ENCODE data around the gene SLC25A33.
"Not testable (repeated sequence)": the region's sequence is repeated elsewhere in the genome, so short reads cannot be mapped to it uniquely, and the experiment has no call there.

SLC25A33 gene, protein sequence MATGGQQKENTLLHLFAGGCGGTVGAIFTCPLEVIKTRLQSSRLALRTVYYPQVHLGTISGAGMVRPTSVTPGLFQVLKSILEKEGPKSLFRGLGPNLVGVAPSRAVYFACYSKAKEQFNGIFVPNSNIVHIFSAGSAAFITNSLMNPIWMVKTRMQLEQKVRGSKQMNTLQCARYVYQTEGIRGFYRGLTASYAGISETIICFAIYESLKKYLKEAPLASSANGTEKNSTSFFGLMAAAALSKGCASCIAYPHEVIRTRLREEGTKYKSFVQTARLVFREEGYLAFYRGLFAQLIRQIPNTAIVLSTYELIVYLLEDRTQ

DNA sequence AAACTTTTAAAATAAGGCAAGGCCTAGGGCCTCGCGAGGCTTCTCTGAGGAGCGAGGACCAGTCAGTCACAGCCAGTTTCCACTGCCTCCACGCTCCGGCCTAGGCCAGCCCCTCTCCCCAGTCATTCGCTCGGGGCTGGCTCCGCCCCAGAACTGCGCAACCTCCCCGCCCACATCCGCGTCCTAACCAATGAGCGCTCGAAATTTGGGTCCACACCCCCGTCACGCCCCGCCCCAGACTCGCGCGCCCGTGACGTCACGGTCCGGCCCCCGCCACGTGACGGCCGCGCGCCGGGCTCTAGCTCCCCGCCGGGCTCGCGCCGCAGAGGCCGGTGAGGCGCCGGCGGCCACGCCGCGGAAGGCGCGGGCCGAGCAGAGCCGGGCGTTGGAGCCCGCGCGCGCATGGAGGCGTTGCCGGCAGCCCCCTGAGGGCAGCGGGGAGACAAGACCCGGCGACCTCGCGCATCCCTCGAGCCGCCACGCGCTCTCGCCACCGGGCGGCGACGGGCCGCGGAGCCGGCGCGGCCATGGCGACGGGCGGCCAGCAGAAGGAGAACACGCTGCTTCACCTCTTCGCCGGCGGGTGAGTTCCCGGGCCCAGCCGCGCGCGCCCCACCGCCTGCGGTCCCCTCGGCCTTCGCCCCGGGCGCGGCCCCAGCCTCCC is at the start of gene SLC25A33:
SLC25A33 (plus strand) TSS at position 301 of the 664 bp plus-strand sequence; CDS start at position 528, 227 bp downstream.
- peak; percentile 89 for DNase-seq (ENCODE audit: low read depth)

DNA sequence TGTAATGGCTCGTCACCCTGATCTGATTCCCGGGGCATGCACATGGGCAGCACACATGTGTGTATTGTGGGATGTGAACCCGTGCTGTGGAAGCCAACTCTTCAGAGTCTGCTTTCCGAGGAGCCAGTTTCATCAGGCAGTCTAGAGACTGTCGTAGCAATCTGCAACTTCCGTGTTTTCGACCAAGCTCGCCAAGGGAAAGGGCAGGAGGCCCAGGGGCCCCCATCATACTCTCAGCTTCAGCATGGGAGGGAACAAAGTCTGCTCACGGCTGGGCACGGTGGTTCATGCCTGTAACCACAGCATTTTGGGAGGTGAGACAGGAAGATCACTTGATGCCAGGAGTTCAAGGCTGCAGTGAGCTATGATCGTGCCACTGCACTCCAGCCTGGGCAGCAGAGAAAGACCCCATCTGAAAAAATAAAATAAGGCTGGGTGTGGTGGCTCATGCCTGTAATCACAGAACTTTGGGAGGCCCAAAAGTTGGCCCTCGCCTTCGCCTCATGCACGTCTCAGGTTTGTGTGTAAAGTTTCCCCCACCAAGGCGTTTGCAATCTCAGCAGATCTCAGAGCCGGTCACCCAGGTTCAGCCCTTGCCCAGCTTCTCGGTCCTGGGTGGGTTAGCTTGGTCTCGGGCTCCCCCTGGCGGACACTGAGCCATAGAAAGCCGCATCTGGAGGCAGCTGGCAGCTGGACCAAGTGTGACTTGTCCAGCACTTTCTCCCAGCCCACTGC is 48.5 kb upstream of the SLC25A33 start:
- DNase-seq (ENCODE audit: low read depth), result peak; percentile 47

DNA sequence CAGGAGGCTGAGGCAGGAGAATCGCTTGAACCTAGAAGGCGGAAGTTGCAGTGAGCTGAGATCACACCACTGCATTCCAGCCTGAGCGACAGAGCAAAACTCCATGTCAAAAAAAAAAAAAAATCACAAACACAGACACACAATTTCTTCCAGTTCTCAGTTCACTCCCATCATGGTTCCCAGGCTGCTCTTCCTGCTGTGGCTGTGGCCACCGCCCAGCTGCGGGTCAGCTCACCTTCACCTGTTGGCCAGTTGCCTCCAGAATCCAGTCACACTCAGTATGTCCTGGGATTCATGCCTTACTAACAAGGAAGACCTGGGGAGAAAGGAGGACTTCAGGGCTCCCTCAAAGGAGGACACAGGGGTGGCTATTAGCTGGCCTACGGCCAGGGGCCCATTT is 45.9 kb upstream of the SLC25A33 start:
- no peak for DNase-seq (ENCODE audit: low read depth)

DNA sequence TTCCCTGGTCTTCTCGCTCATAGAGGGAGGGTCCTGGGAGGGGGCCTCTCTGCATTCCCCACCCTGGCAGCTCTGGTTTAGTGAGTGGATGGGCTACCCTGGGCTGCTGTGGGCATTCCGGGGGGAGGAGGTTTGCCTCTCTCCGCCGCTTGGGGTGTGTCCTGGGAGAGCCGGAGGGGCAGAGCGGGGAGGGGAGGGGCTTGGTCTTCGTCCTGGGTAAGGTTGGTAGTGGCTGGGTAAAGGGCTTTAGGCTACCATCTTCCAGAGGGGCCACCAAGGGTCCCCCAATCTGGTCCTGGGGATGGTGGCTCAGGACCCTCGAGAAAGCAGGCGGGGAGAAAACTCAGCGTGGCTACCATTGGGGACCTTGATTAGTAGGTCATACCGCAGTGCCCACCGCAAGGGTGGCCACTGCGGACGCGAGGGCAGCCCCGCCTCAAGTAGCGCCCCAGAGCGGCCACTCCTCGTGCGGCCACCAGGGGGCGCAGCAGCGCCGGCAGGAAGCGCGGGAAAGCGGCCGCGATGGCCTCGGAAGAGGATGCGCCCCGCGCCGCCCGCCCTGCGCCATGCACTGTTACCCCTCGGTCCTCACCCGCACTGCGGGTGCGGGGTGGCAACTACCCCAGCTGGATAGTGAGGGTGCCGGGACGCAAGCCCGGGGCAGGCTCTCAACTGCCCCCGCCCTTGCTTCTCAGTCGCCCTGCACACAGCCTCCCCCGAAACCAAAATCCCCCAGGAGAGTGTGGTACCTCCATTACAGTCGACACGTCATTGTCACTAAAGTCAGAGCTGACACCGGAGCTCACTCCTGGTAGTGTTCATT is 44.1 kb upstream of the SLC25A33 start:
- DNase-seq (ENCODE audit: low read depth), result peak; percentile 25

DNA sequence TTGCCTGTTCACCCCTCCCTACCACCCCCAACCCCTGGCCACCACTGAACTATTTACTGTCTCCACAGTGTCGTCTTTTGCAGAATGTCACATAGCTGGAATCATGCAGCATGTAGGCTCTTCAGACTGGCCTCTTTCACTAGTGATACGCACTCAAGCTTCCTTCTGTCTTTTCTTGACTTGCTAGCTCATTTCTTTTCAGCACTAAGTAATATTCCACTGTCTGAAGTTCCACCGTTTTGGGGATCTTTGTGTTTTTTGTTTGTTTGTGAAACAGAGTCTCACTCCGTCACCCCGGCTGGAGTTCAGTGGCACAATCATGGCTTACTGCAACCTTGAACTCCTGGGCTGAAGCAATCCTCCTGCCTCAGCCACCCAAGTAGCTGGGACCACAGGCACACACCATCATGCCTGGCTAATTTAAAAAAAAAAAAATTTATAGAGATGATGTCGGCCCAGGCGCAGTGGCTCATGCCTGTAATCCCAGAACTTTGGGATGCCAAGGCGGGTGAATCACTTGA is 43.4 kb upstream of the SLC25A33 start:
- DNase-seq (ENCODE audit: low read depth), result no peak

DNA sequence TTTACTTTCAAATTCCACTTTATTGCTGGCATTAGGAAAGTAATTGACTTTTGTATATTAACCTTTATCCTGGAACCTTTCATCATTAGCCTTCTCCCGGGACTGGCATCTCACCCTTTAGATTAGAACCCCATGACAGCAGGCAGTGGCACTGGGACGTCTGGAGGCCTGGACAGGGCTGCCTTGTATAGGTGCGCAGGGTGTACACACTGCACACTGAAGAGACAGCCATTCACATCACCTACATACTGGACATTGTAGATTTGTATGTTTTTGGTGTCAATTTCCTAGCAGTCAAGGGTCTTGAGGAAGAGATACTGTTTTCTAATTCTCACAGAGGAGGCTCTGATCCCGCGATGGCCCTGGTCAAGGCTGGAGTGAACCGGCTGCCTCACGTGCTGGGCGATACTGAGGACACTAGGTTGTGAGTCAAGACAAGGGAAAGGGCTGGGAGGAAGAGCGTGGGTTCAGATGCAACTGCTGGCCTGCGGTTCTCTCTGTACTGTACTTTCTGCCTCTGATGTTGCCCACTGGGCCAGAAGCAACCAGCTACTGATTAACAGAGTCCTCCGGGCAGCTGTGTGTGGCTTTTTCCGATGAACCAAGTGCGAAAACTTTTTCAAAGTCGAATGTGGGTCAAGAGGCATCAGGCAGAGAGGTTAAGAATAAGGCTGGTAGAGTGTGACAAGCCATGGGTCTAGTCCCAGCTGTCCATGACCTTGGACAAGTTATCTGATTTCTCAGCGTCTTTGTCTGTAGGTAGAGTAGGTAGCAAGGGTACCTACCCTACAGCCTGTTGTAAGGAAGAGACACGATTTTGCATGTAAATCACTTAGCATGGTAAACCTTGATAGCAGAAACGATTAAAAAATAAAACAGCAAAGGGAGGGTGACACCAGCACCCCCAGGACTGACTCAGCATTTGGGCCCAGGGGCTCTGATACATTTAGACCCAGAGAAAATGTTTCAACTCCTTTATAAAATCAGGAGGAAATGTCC is 38.2 kb upstream of the SLC25A33 start:
- DNase-seq (ENCODE audit: low read depth), result no peak

DNA sequence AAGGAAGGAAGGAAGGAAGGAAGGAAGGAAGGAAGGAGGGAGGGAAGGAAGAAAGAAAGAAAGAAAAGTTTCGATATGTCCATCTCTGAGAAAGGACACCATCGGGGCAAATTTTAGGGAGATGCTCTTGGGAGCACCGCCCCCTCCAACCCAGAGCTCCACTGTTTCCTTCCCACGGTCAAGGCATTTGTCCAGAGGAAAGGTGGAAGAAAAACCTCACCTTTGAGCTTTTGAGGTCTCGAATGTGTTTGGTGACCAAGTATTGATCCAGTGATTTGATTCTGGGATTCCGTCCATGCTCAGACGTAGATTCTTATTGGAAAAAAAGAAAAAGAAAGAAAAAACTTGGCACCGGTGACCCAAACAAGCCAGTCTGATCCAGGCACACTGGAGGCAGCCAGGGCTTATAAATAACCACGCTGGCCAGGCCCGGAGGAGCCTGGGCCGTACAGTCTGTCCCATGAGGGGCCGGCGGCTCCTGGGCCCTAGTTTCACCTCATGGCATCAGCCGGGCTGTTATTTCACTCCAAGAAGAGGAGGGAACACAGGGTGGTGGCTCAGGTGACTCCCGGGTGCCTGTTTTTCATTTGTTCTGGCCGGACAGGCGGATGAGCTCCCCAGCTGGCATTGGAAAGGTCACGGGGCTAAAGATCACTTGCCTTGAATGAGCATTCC is 36.1 kb upstream of the SLC25A33 start:
- no peak for DNase-seq (ENCODE audit: low read depth)

DNA sequence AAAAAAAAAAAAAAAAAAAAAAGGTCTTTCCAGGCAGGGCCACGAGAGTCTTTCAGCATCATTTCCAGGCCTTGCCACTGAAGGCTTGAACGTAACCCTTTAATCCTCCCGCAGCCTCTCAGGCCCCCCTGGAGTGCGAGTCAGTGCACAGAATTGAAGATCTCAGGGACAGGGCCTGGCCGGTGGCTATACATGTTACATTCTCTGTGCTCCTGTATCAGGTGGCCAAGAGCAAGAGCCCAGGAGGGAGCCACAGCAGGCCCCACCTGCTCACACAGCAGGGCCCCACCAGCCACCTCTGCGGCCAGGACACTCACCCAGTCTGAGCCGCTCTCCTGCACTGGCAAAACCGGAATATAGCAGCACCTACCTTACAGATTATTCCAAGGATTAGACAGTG is 34.1 kb upstream of the SLC25A33 start:
- no peak for DNase-seq (ENCODE audit: low read depth)

DNA sequence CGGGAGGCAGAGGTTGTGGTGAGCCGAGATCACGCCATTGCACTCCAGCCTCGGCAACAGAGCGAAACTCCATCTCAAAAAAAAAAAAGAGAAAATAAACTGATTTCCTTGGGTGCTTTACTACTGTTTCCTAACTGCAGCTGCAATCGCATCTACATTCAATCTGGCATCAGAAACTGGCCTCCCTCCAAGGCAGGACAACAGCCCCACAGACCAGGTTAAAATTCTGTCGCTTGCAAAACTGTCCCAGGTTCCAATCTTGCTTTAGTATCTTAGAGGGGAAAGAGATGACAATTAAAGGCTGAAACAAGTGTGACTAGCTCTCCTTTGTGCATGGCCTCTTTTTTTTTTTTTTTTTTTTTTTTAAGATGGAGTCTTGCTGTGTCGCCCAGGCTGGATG is 32.4 kb upstream of the SLC25A33 start:
- no peak for DNase-seq (ENCODE audit: low read depth)

DNA sequence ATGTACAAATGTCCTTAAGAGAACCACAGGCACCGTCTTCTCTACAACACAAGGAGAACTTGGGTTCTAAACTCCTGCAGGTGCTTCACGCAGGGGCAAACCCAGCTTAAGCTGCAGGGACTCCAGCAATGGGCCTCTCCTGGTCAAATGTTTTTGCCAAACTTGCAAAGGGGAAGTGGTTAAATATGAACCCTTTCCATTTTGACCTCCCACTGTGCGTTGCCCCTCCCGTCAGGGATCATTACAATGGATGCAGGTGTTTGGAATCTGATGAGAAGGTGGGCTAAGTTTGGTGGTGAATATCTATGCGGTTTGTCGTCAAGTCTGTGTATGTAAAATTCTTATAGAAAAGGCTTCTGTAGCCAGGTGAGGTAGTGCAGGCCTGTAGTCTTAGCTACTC is 29.1 kb upstream of the SLC25A33 start:
- no peak for DNase-seq (ENCODE audit: low read depth)

DNA sequence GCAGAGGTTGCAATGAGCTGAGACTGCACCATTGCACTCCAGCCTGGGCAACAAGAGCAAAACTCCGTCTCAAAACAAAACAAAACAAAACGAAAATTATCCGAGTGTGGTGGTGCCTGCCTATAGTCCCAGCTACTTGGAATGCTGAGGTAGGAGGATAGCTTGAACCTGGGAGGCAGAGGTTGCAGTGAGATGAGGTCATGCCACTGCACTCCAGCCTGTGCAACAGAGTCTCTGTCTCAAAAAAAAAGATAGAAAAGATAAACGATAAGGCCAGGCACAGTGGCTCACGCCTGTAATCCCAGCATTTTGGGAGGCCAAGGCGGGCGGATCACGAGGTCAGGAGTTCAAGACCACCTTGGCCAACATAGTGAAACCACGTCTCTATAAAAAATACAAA is 23.7 kb upstream of the SLC25A33 start:
- not testable (repeated sequence) for DNase-seq (ENCODE audit: low read depth)

DNA sequence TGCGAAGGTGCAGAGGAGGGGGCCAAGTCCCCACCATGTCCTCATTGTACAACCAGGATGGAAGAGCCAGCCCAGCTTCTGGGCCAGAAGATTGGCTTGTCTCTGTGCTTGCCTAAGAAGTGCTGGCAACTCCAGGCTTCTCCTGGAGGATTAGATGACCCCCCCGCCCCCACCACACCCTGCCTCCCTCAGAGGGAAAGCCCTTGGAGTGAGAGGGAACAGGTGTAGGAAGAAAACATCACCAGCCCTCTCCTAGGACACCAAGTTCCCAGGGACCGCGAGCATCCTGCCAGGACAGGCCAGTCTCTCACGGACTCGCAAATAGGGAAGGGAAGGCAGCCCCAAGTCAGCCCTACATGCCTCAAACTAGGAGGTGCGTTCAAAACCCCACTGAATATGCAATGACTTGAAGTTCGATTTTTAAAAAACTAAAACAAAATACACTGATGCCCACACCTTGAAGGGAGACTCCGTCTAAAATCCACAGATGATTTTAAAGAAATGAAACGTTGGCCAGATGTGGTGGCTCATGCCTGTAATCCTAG is 20.7 kb upstream of the SLC25A33 start:
- no peak for DNase-seq (ENCODE audit: low read depth)

DNA sequence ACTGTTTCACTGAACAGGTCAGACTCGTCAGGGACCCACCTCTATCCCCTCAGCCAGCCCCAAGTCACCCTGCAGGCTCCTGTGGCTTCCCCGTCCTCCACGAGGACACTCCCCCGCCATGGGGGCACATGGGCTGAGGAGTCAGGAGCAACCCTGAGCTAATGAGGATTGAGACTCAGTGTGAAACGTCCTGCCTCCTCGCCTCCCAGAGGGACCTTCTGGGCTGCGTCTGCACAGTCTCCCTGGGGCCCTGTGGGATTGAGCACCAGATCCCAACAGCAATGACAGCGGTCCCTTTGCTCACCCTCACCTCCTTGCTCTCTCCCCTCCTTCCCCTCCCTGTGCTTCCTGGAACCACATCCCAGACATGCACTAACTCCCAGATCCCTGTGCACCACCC is 18.9 kb upstream of the SLC25A33 start:
- no peak for DNase-seq (ENCODE audit: low read depth)

DNA sequence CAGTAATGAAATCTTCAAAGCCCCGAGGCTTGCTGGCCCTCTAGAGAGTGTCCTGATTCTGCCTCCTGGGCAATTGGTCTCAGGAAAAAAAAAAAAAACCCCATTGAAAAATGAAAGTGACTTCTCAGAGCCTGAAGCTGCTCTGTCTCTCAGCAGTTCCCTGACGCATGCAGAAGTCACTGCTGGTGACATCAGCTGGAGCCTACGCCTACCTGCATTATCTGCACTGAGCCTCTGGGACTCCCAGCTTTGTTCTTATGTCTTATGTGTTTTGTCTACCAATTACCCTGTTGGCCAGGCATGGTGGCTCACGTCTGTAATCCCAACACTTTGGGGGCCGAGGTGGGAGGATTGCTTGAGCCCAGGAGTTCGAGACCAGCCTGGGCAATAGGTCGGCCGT is 10.1 kb upstream of the SLC25A33 start:
- DNase-seq (ENCODE audit: low read depth), result no peak

DNA sequence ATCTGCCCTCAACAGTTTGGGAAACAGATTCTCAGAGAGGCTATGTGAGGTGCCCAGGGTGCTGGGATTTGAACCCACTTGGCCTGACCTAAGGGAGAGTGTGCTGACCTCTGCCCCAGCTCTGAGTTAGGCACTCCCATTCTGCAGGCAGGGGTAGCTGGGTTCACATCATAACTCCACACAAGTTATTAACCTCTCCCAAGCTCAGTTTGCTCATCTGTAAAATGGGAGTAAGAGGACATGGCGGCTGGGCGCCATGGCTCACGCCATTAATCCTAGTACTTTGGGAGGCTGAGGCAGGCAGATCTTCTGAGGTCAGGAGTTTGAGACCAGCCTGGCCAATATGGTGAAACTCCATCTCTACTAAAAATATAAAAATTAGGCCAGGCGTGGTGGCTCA is 8.9 kb upstream of the SLC25A33 start:
- no peak for DNase-seq (ENCODE audit: low read depth)

DNA sequence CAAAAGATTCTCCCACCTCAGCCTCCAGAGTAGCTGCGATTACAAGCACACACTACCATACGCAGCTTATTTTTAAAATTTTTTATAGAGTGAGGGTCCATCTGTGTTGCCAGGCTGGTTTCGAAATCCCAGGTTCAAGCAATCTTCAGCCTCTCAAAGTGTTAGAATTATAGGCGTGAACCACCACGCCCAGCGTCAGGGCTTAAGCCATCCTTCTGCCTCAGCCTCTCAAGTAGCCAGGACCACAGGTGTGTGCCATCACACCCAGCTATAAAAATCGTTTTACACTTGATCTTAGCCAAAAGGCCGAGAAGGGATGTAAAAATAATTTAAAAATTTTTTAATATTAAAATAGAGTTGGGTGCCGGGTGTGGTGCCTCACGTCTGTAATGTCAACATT is 4.3 kb upstream of the SLC25A33 start:
- DNase-seq (ENCODE audit: low read depth), result no peak

DNA sequence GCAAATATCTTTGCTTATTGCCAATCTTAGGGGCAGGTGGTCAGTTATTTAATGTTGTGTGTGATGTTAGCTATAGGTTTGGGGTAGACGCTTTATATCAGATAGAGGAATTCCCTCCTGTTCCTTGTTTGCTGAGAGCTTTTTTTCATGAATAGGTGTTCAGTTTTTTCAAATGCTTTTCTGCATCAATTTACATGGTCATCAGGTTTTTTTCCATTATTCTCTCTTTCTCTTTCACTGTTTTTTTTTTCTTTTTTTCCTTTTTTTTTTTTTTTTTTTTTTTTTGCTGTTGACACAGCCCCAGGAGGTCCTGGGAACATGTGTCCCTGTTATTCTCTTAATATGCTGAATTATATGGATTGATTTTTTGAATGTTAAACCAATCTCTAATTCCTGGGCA is 3.0 kb upstream of the SLC25A33 start:
- no peak for DNase-seq (ENCODE audit: low read depth)

DNA sequence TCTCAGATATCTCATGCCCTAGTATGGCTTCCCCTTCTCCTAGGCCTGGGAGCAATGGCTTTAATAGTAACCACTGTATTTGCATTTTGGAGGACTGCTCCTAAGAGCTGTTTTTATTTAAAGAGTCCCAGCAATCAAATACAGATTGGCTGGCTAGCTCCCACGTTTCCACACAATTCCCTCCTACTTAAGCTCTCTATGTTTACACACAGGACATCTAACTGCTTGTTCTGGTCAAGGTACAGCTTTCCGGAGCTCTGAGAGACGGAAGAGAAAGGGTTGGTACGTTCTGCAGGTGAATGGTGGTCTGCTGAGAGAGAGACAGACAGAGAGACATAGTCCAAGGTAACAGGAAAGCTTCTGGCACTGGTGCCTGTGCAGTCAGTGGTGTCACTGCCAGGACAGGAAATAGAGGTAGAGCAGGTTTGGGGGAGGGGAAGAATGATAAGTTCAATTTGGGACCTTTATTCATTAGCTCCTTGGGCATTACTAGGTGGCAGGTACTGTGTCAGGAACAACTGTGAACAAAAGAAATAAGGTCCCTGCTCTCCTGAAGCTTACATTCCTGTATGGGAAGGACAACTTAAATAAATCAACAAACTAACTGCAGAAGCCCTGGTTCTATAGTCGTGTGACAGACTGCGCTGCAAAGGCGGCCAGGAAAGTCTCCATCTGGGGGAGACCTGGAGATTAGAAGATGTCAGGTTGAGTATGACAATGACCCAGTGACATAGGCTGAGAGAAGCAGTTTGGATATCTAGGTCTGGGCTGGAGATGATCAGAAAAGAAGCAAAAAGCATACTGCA is 1.2 kb upstream of the SLC25A33 start:
- no peak for DNase-seq (ENCODE audit: low read depth)

DNA sequence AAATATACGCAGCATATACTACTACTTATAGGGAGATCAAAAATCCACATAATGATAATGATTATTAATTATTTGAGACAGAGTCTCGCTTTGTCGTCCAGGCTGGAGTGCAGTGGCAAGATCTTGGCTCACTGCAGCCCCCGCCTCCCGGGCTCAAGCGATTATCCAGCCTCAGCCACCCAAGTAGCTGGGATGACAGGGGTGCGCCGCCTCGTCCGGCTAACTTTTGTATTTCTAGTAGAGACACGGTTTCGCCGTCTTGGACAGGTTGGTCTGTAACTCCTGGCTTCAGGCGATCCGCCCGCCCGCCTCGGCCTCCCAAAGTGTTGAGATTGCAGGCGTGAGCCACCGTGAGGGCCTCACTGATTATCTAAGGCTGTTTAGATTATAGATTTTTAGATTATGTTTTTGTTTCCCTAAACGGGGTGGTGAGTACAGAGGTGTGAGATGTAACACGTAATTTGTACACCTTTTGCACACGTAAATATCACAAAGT is 548 bp upstream of the SLC25A33 start:
- DNase-seq (ENCODE audit: low read depth), result no peak
